ENCODE data around the gene SSPN.

GRCh38 chr12:26231921-26232320 lies 36.5 kb downstream of the SSPN start:
- TF ChIP-seq FOXK2 (IDR thresholded peaks at IDR 0.05) (no peak), FOXM1 (IDR thresholded peaks at IDR 0.05; ENCODE audit: borderline replicate concordance) (no peak), HDGF (IDR thresholded peaks at IDR 0.05; ENCODE audit: borderline replicate concordance) (no peak), ARNT (IDR thresholded peaks at IDR 0.05) (no peak), ZNF384 (IDR thresholded peaks at IDR 0.05) (no peak), CTBP1 (IDR thresholded peaks at IDR 0.05; ENCODE audit: borderline replicate concordance) (no peak), FOXA1 (IDR thresholded peaks at IDR 0.05) (no peak), TARDBP (IDR thresholded peaks at IDR 0.05) (no peak)

All from HEK293T (cell line).